ENCODE results near the gene ERICH6. TPM values are rescaled to one million over a fixed set of nuclear protein-coding genes. Genes with fewer than 3 reads are reported as not detected.
A peak's percentile ranks its signal among the peaks of the same experiment; 100 is the strongest.

ERICH6 gene
- total and polyA plus RNA-seq, 3 donors from 2014 or later = 9.7 to 52.5 (median 24.0) TPM

DNA sequence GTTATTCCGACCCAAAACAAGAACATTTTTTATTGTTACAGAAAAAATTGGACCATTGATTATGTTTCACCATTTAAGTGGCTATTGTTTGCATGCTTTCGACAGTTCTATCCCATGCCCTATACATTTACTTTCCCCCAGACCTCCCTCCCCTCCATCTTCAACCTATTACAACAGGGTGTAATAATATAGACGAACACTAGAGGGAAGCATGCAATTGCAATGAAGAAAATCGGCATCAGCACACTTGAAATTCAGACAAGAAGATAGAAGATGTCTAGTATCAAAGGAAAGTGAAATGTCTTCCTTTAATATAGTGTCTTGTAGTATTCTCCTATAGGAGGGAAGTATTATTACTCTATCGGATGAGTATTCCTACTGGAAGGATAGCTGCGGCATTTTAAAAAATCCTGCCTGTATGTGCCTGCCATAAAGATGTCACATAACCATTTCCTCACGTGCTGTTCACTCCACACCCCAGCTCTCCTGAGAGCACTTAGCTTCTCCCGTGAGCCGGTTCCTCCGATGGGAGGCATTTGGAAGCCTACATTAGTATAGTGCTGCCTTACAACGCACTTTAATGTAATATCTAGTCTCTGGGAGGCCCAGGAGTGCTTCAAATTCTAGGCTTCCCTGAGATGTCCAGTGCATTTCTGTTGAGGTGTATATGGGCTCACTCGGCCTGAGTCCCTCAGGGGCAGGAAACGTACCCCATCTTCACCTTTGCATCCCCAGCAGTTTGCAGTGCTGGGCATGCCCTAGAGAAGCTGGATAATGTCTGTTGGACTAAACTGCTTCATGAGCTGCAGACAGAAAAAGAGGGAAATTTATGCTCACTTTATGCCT is 17.8 kb upstream of the ERICH6 start:
- intact Hi-C loops (cut with DNase I; ENCODE audit: low total_unique reads) = loop anchor here (10.0 kb wide), 1 partner anchor 143 kb away; no protein-coding TSS in a partner anchor
- TF ChIP-seq, protein P1, sequence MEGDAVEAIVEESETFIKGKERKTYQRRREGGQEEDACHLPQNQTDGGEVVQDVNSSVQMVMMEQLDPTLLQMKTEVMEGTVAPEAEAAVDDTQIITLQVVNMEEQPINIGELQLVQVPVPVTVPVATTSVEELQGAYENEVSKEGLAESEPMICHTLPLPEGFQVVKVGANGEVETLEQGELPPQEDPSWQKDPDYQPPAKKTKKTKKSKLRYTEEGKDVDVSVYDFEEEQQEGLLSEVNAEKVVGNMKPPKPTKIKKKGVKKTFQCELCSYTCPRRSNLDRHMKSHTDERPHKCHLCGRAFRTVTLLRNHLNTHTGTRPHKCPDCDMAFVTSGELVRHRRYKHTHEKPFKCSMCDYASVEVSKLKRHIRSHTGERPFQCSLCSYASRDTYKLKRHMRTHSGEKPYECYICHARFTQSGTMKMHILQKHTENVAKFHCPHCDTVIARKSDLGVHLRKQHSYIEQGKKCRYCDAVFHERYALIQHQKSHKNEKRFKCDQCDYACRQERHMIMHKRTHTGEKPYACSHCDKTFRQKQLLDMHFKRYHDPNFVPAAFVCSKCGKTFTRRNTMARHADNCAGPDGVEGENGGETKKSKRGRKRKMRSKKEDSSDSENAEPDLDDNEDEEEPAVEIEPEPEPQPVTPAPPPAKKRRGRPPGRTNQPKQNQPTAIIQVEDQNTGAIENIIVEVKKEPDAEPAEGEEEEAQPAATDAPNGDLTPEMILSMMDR (IDR thresholded peaks at IDR 0.05) = peak; percentile 86 to 88 (median 86)
- TF ChIP-seq POLR2A (IDR thresholded peaks at IDR 0.05) = no peak
- Histone ChIP-seq H3K36me3 (ENCODE audit: low read depth, missing control alignments) (no peaks in the 10 kb centered on the region), H3K9me3 (no peaks in the 10 kb centered on the region), H3K27me3 (no peaks in the 10 kb centered on the region), H3K4me1 (no peaks in the 10 kb centered on the region), H3K27ac (no peak overlapping the region), H3K4me3 (no peak overlapping the region)
- WGBS, 2 donors = 11 to 16% methylated on average over 13 of the region's 13 CpGs
- DNase-seq = no peak

DNA sequence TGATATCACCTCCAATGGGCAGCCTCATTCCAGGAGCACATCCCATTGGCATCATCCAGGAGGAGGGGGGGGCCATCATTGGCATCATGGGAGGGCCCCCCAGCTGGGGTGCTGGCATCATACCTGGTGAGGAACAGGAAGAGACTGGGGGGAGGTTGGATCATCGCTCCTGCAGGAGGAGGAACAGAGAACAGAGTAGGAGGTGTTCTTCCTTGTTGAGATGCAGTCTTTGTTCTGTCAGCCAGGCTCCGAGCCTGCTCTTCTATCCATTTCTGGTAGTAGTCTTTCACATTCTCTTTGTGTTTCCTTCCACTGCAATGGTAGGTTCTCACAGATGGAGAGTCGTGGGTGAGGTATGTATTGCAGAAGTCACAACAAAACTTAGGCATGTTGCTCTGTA is 16.7 kb upstream of the ERICH6 start:
- DNase-seq = no peak
- Histone ChIP-seq H3K9me3 (no peaks in the 10 kb centered on the region), H3K36me3 (ENCODE audit: low read depth, missing control alignments) (no peaks in the 10 kb centered on the region), H3K27me3 (no peaks in the 10 kb centered on the region), H3K27ac (no peak overlapping the region), H3K4me3 (no peak overlapping the region), H3K4me1 (no peaks in the 10 kb centered on the region)
- intact Hi-C loops (cut with DNase I; ENCODE audit: low total_unique reads) = loop anchor here (10.0 kb wide), 1 partner anchor 144 kb away; no protein-coding TSS in a partner anchor
- WGBS, 2 donors = 62 to 82% methylated on average over 3 of the region's 3 CpGs
- no peak for TF ChIP-seq POLR2A (IDR thresholded peaks at IDR 0.05)
- TF ChIP-seq, protein P1 (IDR thresholded peaks at IDR 0.05) = no peak

GRCh38 chr3:150710097-150710496 is 6.4 kb upstream of the ERICH6 start:
- H3K9me3 ChIP-seq = no peaks in the 10 kb centered on the region
- H3K4me3 ChIP-seq = no peak overlapping the region
- DNase-seq = no peak
- H3K36me3 ChIP-seq (ENCODE audit: low read depth, missing control alignments) = no peaks in the 10 kb centered on the region
- TF ChIP-seq POLR2A (IDR thresholded peaks at IDR 0.05) = no peak
- TF ChIP-seq, protein P1 (IDR thresholded peaks at IDR 0.05) = no peak
- H3K27me3 ChIP-seq = no peaks in the 10 kb centered on the region
- intact Hi-C loops (cut with DNase I; ENCODE audit: low total_unique reads) = no loop called here
- no peak overlapping the region for H3K27ac ChIP-seq
- H3K4me1 ChIP-seq = no peaks in the 10 kb centered on the region
- 96 to 98% methylated on average over 2 of the region's 2 CpGs for WGBS, 2 donors

GRCh38 chr3:150703299-150703755 is 393 bp downstream of the ERICH6 start:
- intact Hi-C loops (cut with DNase I; ENCODE audit: low total_unique reads) = no loop called here
- WGBS, 2 donors = 1 to 2% methylated on average over 24 to 29 of the region's 29 CpGs
- TF ChIP-seq, protein P1 (IDR thresholded peaks at IDR 0.05) = no peak
- TF ChIP-seq POLR2A (IDR thresholded peaks at IDR 0.05) = no peak

More at GRCh38 chr3:150703299-150703755, 393 bp downstream of the ERICH6 start:
- Histone ChIP-seq H3K27ac (peak overlapping the region; percentile 56 to 80), H3K9me3 (no peaks in the 10 kb centered on the region), H3K4me1 (no peaks in the 10 kb centered on the region), H3K4me3 (peak overlapping the region; percentile 66 to 76), H3K36me3 (ENCODE audit: low read depth, missing control alignments) (no peaks in the 10 kb centered on the region), H3K27me3 (no peaks in the 10 kb centered on the region)
- DNase-seq = peak; percentile 47

Measured in testis (tissue), 3 donors.